OCI-LY1 (cell line): ENCODE data around the gene IQCN.

Experiments
- H2AFZ ChIP-seq: fragments of 200-600 bp; sonication (generic), shearing (Covaris generic); 2 replicates; pipeline ENCODE4 v1.6.0; 2014; ENCODE audit warnings: antibody characterized with exemption, mild to moderate bottlenecking, low read length
- H3F3A ChIP-seq: fragments of 200-600 bp; sonication (generic), shearing (Covaris generic); 2 replicates; pipeline ENCODE4 v1.6.0; 2014; ENCODE audit warnings: mild to moderate bottlenecking, antibody characterized with exemption, low read length, moderate library complexity; ENCODE audit not compliant: insufficient read depth
- H3K27ac ChIP-seq: fragments of 200-600 bp; sonication (generic); 2 replicates; pipeline ENCODE4 v1.5.1; 2014; ENCODE audit warnings: low read length, mixed run types, mild to moderate bottlenecking, low read depth; ENCODE audit not compliant: poor library complexity, severe bottlenecking
- H3K27me3 ChIP-seq: fragments of 200-600 bp; sonication (generic); 2 replicates; pipeline ENCODE4 v1.6.0; 2014; ENCODE audit warnings: antibody characterized with exemption, mild to moderate bottlenecking, low read length, moderate library complexity; ENCODE audit not compliant: insufficient read depth
- H3K36me3 ChIP-seq: fragments of 200-600 bp; sonication (generic); 2 replicates; pipeline ENCODE4 v1.6.1; 2014; ENCODE audit warnings: mild to moderate bottlenecking, antibody characterized with exemption, low read length, moderate library complexity, mixed read lengths; ENCODE audit not compliant: insufficient read depth
- H3K4me1 ChIP-seq: fragments of 200-600 bp; sonication (generic); 2 replicates; pipeline ENCODE4 v1.5.1; 2014; ENCODE audit warnings: mild to moderate bottlenecking, low read length, moderate library complexity; ENCODE audit not compliant: insufficient read depth, severe bottlenecking
- H3K4me2 ChIP-seq: fragments of 200-600 bp; sonication (generic), shearing (Covaris generic); 2 replicates; pipeline ENCODE4 v1.6.1; 2014; ENCODE audit warnings: low read length
- H3K4me3 ChIP-seq: fragments of 200-600 bp; sonication (generic); 2 replicates; pipeline ENCODE4 v1.5.1; 2014; ENCODE audit warnings: low read length, low read depth, mild to moderate bottlenecking, mixed read lengths; ENCODE audit not compliant: poor library complexity, severe bottlenecking
- H3K79me2 ChIP-seq: fragments of 200-600 bp; shearing (Covaris generic); 2 replicates; pipeline ENCODE4 v1.6.1; 2016; ENCODE audit warnings: mixed run types, low read length, mixed read lengths; ENCODE audit not compliant: insufficient read depth
- H3K9ac ChIP-seq: fragments of 200-600 bp; sonication (generic), shearing (Covaris generic); 2 replicates; pipeline ENCODE4 v1.6.1; 2014; ENCODE audit warnings: mild to moderate bottlenecking, low read length, mixed read lengths
- H3K9me2 ChIP-seq: fragments of 200-600 bp; sonication (generic), shearing (Covaris generic); 2 replicates; pipeline ENCODE4 v1.6.1; 2014; ENCODE audit warnings: low read depth, mild to moderate bottlenecking, low read length, mixed read lengths
- H3K9me3 ChIP-seq: fragments of 200-600 bp; shearing (Covaris generic); 2 replicates; pipeline ENCODE4 v1.6.1; 2014; ENCODE audit warnings: low read length, mixed read lengths
- H4K20me1 ChIP-seq: fragments of 200-600 bp; sonication (generic), shearing (Covaris generic); 2 replicates; pipeline ENCODE4 v1.6.0; 2016; ENCODE audit warnings: mild to moderate bottlenecking, low read length; ENCODE audit not compliant: insufficient read depth
- EZH2 ChIP-seq: fragments of 200-600 bp; sonication (generic), shearing (Covaris generic); IDR thresholded peaks from 2 replicates; pipeline ENCODE4 v1.8.0; 2017; ENCODE audit warnings: borderline replicate concordance, mixed run types, mild to moderate bottlenecking, antibody characterized with exemption, low read length, moderate library complexity, mixed read lengths
- TF ChIP-seq, protein P1 (sequence below): fragments of 200-600 bp; sonication (generic), shearing (Covaris generic); IDR thresholded peaks from 2 replicates; pipeline ENCODE4 v1.5.1; 2017; ENCODE audit warnings: mild to moderate bottlenecking, antibody characterized with exemption, low read length, moderate library complexity, mixed read lengths

Gene IQCN

DNA sequence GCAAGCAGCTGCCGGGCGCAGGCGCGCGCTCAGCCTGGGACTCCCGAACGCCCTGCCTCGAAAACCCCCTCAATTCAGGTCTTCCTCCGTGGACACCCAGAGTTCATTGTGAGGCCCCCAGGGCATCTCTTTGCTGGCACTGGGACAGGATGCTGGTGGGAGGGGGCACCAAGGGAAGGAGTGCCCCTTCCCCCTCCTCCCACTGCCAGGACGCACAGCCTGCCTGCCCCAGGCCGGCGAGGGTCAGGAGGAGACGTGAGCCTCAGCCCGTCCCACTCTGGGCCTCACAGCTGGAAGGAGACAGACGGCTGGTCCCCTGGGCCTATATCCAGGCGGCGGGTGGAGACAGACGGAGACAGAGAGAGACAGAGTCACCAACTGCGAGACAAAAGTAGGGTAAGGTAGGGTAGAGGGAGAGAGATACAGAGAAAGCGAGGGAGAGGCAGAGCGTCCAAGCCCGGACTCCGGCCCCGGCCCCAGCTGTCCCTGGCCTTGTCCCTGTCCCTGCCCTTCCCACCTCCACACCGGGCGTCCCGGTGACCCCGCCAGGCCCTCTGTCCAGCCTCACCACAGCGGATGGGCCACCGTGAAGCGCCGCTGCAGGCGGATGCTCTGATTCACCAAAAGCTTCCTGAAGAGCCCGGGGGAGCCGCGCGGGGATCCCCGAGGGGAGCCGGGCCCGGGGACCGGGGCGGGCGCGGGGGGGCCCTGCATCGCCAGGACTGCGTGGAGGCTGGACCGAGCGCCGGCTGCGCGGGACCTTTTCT lies 48.4 kb downstream of the IQCN start, which contains the start of gene PDE4C:
Gene PDE4C, minus strand, starts transcription at position 737 of the 767 bp plus-strand sequence. Its CDS starts 23 bp downstream, at position 714.
- Histone ChIP-seq H3K27ac (no peak within 1 kb of the TSS), H3K9me3 (no peaks in the 10 kb centered on the region), H3K27me3 (0 out of 2 replicates have a peak, but pooled peaks cover 3% of the 10 kb centered on the region), H3K4me1 (peaks cover 16% of the 10 kb centered on the region), H3F3A (no peaks in the 10 kb centered on the region), H3K9ac (no peak within 1 kb of the TSS), H3K4me3 (no peak within 1 kb of the TSS), H3K4me2 (0 out of 2 replicates have a peak within 1 kb of the TSS, but pooled peaks have one; percentile 2), H3K36me3 (no peaks in the 10 kb centered on the region), H3K9me2 (no peaks in the 10 kb centered on the region), H2AFZ (no peak within 1 kb of the TSS), H4K20me1 (no peaks in the 10 kb centered on the region), H3K79me2 (no peaks in the 10 kb centered on the region)
- TF ChIP-seq, protein P1, sequence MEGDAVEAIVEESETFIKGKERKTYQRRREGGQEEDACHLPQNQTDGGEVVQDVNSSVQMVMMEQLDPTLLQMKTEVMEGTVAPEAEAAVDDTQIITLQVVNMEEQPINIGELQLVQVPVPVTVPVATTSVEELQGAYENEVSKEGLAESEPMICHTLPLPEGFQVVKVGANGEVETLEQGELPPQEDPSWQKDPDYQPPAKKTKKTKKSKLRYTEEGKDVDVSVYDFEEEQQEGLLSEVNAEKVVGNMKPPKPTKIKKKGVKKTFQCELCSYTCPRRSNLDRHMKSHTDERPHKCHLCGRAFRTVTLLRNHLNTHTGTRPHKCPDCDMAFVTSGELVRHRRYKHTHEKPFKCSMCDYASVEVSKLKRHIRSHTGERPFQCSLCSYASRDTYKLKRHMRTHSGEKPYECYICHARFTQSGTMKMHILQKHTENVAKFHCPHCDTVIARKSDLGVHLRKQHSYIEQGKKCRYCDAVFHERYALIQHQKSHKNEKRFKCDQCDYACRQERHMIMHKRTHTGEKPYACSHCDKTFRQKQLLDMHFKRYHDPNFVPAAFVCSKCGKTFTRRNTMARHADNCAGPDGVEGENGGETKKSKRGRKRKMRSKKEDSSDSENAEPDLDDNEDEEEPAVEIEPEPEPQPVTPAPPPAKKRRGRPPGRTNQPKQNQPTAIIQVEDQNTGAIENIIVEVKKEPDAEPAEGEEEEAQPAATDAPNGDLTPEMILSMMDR: no peak
- TF ChIP-seq EZH2: no peak

- Histone ChIP-seq H3K27ac (no peak overlapping the region), H3K36me3 (no peaks in the 10 kb centered on the region), H3K9ac (no peak overlapping the region), H2AFZ (no peak overlapping the region), H3K4me3 (no peak overlapping the region), H3K9me2 (no peaks in the 10 kb centered on the region), H3K4me2 (peak overlapping the region; percentile 66; the same call in 1 of the 2 replicates), H4K20me1 (no peaks in the 10 kb centered on the region), H3K79me2 (no peaks in the 10 kb centered on the region), H3F3A (no peaks in the 10 kb centered on the region), H3K9me3 (no peaks in the 10 kb centered on the region), H3K27me3 (0 out of 2 replicates have a peak, but pooled peaks cover 3% of the 10 kb centered on the region), H3K4me1 (peaks cover 16% of the 10 kb centered on the region)
- TF ChIP-seq, protein P1: no peak
- no peak for TF ChIP-seq EZH2
These were observed 48.9 kb downstream of the IQCN start for GRCh38 chr19:18225355-18225701.

DNA sequence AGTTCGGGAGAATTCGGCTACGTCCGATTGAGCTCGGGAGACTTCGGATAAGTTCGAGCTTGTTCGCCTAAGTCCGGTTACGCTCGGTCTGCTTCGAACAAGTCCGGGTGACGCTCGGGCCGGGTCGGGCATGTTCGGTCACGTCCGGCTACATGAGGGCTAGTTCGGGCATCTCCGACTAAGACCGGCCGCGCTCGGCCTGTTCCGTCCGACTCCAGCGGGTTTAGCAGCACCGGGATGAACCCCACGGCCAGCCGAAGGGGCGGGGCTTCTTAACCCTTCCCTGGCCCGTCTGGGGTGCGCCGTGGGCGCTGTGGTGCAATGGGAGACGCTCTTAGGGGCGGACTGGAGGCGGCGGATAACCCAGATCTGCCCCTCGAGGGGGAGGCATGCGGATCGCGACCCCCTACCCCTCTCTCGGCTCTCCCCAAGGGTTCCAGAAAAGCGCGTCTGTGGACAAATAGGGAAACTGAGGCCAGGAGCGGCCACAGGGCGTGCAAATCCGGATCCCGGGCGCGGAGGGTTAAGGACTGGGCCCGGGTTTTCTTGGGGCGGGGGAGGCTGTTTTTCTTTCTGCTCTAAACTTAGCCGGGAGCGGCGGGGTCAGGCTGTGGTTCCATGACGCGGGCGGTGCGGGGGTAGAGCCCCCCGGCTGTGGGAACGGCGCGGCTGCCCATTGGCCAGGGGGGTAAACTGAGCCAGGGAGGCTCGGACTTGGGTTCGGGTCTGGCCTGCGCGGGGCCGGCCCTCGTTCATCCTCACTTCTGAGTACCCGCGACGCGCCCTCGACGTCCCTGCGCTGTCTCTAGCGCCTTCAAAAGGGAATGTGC lies 49.5 kb downstream of the IQCN start:
- Histone ChIP-seq H3K27me3 (0 out of 2 replicates have a peak, but pooled peaks cover 3% of the 10 kb centered on the region), H3K4me3 (peak overlapping the region; percentile 61), H3K4me2 (peak overlapping the region; percentile 66), H3K9me2 (no peaks in the 10 kb centered on the region), H3K79me2 (no peaks in the 10 kb centered on the region), H3K9ac (peak overlapping the region; percentile 70), H3K4me1 (peaks cover 16% of the 10 kb centered on the region), H3K36me3 (no peaks in the 10 kb centered on the region), H3K27ac (no peak overlapping the region), H3F3A (no peaks in the 10 kb centered on the region), H3K9me3 (no peaks in the 10 kb centered on the region), H4K20me1 (no peaks in the 10 kb centered on the region), H2AFZ (no peak overlapping the region)
- no peak for TF ChIP-seq EZH2
- TF ChIP-seq, protein P1: no peak
